KOPT-K1 (cell line): ENCODE data around the gene LILRB3.
"Not testable (repeated sequence)": the region's sequence is repeated elsewhere in the genome, so short reads cannot be mapped to it uniquely, and the experiment has no call there.

ENCODE experiments used
- H3K27ac ChIP-seq: fragments of 200-600 bp; sonication (generic); 2 replicates; pipeline ENCODE4 v1.5.1; 2016; ENCODE audit warnings: antibody characterized with exemption, mild to moderate bottlenecking, low read depth, low read length; ENCODE audit not compliant: poor library complexity, severe bottlenecking
- H3K36me3 ChIP-seq: fragments of 200-600 bp; sonication (generic); 2 replicates; pipeline ENCODE4 v1.5.1; 2017; ENCODE audit warnings: antibody characterized with exemption, mild to moderate bottlenecking, low read length, moderate library complexity; ENCODE audit not compliant: insufficient read depth
- H3K9me3 ChIP-seq: fragments of 200-600 bp; sonication (generic); 2 replicates; pipeline ENCODE4 v1.5.1; 2017; ENCODE audit warnings: antibody characterized with exemption, low read length, mild to moderate bottlenecking; ENCODE audit not compliant: insufficient read depth, poor library complexity, severe bottlenecking

Gene LILRB3

DNA sequence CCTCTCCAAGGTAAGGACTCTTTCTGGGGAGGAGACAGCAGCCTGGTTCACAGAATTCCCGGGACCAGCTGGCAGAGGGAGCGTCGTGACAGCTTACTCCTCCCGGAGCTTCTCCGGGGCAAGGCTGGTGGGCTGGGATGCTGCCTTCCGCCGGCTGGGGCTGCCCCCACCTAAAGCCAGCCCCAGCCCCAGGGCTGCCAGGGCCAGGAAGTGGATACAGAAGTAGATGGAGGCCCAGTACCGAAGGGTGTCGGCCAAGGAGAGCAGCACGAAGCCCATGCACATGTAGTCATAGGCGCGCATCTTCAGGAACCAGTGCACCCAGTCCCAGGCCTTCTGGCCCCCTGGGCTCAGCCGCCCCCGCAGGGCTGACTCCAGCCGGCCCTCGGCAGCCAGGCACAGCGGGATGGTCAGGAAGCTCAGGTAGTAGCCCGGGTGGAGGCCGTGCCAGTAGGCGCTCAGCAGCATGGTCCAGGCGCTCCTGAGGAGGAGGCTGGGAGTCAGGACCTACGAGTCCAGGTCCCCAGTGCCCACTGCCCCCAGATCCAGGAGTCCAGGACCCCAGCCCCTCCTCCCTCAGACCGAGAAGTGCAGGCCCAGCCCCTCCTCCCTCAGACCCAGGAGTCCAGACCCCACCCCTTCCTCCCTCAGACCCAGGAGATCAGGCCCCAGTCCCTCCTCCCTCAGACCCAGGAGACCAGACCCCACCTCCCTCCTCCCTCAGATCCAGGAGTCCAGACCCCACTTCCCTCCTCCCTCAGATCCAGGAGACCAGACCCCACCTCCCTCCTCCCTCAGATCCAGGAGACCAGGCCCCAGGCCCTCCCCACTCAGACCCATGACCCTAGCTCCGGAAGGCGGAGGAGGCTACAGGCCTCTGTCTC lies 48.6 kb downstream of the LILRB3 start:
- H3K27ac ChIP-seq: no peak overlapping the region
- H3K36me3 ChIP-seq: peaks cover 23% of the 10 kb centered on the region
- no peaks in the 10 kb centered on the region for H3K9me3 ChIP-seq

DNA sequence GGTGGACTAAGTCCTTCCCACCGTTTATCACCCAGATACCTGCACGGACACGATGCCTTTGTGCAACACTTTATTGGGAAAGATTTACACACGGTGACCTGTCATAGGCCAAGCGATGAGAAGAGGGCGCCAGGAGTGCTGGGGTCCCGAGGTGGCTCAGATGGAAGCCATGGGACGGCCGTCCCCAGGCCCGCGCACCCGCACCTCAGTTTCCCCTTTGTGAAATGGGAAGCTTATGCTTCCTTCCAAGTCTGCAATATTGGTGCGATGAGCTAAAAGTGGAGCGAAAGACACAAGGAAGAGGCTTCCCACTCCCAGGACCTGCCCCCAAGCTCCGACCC lies 49.5 kb downstream of the LILRB3 start:
- Histone ChIP-seq H3K9me3 (no peaks in the 10 kb centered on the region), H3K36me3 (peaks cover 15% of the 10 kb centered on the region), H3K27ac (no peak overlapping the region)

DNA sequence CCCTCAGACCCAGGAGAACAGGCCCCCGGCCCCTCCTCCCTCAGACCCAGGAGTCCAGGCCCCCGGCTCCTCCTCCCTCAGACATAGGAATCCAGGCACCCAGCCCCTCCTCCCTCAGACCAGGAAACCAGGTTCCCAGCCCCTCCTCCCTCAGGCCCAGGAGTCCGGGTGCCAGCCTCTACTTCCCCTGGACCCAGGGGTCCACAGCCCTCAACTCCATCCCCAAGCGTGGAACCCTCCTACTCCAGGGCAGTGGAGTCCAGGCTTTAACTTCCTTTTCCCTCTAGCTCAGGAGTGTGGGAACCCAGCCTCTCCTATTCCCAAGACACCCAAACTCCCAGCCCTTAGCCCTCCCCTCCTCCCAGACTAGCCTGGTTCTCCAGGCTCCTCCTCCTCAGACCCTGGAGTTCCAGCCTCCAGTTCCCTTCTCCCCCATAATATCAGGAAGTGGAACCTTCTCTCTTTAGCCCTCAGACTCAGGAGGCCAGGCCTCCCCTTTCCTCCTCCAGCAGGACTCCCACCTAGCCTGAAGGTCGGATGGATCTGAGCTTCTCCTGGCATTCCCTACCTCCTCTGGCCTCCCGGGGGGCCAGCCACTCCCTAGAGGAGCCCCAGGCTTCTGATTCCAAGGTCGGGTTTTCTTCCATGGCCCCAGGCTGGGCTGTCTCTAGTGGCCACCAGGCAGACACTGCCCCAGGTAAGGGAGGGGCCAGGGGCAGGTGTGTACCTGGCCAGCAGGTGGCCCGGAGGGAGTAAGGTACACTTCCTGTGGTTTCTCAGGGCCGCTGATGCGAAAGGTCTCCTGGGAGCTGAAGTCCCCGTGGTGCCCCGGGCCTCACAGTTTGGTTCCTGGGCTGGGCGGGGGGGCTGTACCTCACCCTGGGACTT lies 50.1 kb downstream of the LILRB3 start, which contains the start of gene TMC4:
TMC4 (minus strand) TSS at position 690 of the 888 bp plus-strand sequence; CDS start at position 647, 43 bp downstream.
- no peak within 1 kb of the TSS for H3K27ac ChIP-seq
- H3K36me3 ChIP-seq: peaks cover 9% of the 10 kb centered on the region; the same call in 1 of the 2 replicates
- no peaks in the 10 kb centered on the region for H3K9me3 ChIP-seq

DNA sequence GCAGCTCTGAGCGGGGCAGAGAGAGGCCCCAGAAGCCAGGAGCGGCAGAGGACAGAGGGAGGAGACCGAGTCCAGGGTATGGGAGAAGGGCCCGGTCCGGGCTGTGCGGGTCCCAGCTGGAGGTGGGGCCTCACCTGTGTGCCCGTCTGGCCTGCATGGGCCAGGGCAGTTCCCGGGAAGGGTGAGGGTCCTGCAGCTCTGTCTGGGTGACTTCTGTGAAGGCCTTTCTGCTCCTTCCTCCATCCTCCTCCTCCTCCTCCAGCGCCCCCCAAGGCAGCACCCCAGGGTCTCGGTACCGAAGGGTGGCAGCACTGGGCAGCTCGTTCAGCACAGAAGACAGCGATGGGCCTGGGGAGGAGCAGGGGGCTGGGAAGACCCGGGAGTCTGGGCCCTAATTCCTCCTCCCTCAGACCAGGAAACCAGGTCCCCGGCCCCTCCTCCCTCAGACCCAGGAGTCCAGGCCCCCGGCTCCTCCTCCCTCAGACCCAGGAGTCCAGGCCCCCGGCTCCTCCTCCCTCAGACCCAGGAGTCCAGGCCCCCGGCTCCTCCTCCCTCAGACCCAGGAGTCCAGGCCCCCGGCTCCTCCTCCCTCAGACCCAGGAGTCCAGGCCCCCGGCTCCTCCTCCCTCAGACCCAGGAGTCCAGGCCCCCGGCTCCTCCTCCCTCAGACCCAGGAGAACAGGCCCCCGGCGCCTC lies 50.9 kb downstream of the LILRB3 start:
- not testable (repeated sequence) for H3K36me3 ChIP-seq, H3K27ac ChIP-seq, H3K9me3 ChIP-seq

GRCh38 chr19:54169149-54169740 lies 53.6 kb downstream of the LILRB3 start:
- no peaks in the 10 kb centered on the region for H3K36me3 ChIP-seq
- H3K27ac ChIP-seq: no peak overlapping the region
- peaks cover 4% of the 10 kb centered on the region for H3K9me3 ChIP-seq

GRCh38 chr19:54168174-54168917 lies 54.5 kb downstream of the LILRB3 start:
- H3K36me3 ChIP-seq: no peaks in the 10 kb centered on the region
- peaks cover 4% of the 10 kb centered on the region for H3K9me3 ChIP-seq
- no peak overlapping the region for H3K27ac ChIP-seq
